GM23338 (cell line): ENCODE results near the gene PBX3. TPM values are rescaled to one million over a fixed set of nuclear protein-coding genes. Genes with fewer than 3 reads are reported as not detected.

Source experiments
- ATAC-seq: fragments of 200-7000 bp; cut with Tn5 transposase; 3 replicates; pipeline ENCODE4 v1.9.1; 2020
- DNase-seq: peaks from one replicate; pipeline ENCODE4 v3.0.0-alpha.2; 2015; ENCODE audit warnings: low spot score
- H2AFZ ChIP-seq: fragments of 200-600 bp; sonication (generic); 2 replicates; pipeline ENCODE4 v1.8.0; 2016; ENCODE audit warnings: antibody characterized with exemption, mild to moderate bottlenecking, moderate library complexity
- H3F3A ChIP-seq: fragments of 200-600 bp; sonication (generic); replicated peaks from 2 replicates; pipeline ENCODE4 v1.8.0; 2017; ENCODE audit warnings: antibody characterized with exemption, mixed run types, low read depth
- H3K27ac ChIP-seq: fragments of 200-600 bp; sonication (generic); 2 replicates; pipeline ENCODE4 v1.6.1; 2016; ENCODE audit warnings: low read depth
- H3K27me3 ChIP-seq: fragments of 200-600 bp; sonication (generic); 2 replicates; pipeline ENCODE4 v1.8.0; 2016; ENCODE audit warnings: mild to moderate bottlenecking, mixed run types, moderate library complexity; ENCODE audit not compliant: insufficient read depth
- H3K36me3 ChIP-seq: fragments of 200-600 bp; sonication (generic); 2 replicates; pipeline ENCODE4 v1.8.0; 2016; ENCODE audit warnings: mild to moderate bottlenecking; ENCODE audit not compliant: insufficient read depth
- H3K4me1 ChIP-seq: fragments of 200-600 bp; sonication (generic); 2 replicates; pipeline ENCODE4 v1.8.0; 2016; ENCODE audit warnings: mild to moderate bottlenecking, moderate library complexity; ENCODE audit not compliant: insufficient read depth
- H3K4me2 ChIP-seq: fragments of 200-600 bp; sonication (generic); 2 replicates; pipeline ENCODE4 v1.7.1; 2017; ENCODE audit warnings: mixed run types
- H3K4me3 ChIP-seq: fragments of 200-600 bp; sonication (generic); 2 replicates; pipeline ENCODE4 v1.6.1; 2016; ENCODE audit warnings: mixed run types
- H3K79me2 ChIP-seq: fragments of 200-600 bp; sonication (generic); replicated peaks from 2 replicates; pipeline ENCODE4 v1.8.0; 2017; ENCODE audit warnings: mild to moderate bottlenecking; ENCODE audit not compliant: insufficient read depth
- H3K9me2 ChIP-seq: fragments of 200-600 bp; sonication (generic); 2 replicates; pipeline ENCODE4 v1.8.0; 2017; ENCODE audit not compliant: insufficient read depth
- H4K20me1 ChIP-seq: fragments of 200-600 bp; sonication (generic); replicated peaks from 2 replicates; pipeline ENCODE4 v1.8.0; 2017; ENCODE audit warnings: mild to moderate bottlenecking; ENCODE audit not compliant: insufficient read depth
- H3K27ac Mint-ChIP-seq: 2 replicates; pipeline ENCODE4 v1.8.0; 2020; ENCODE audit warnings: inconsistent platforms, mild to moderate bottlenecking, moderate library complexity, mixed read lengths
- H3K27me3 Mint-ChIP-seq: 3 replicates; pipeline ENCODE4 v1.8.0; 2022; ENCODE audit warnings: low read depth, mild to moderate bottlenecking, moderate library complexity, mixed read lengths, inconsistent platforms; ENCODE audit not compliant: insufficient read depth, poor library complexity
- H3K36me3 Mint-ChIP-seq: 3 replicates; pipeline ENCODE4 v1.8.0; 2021; ENCODE audit warnings: low read depth, mild to moderate bottlenecking, inconsistent platforms, moderate library complexity, mixed read lengths
- H3K4me1 Mint-ChIP-seq: 3 replicates; pipeline ENCODE4 v1.8.0; 2020; ENCODE audit warnings: mild to moderate bottlenecking, inconsistent platforms, mixed read lengths
- H3K4me3 Mint-ChIP-seq: 3 replicates; pipeline ENCODE4 v1.8.0; 2021; ENCODE audit warnings: moderate library complexity, mild to moderate bottlenecking, inconsistent platforms, mixed read lengths
- H3K9me3 Mint-ChIP-seq: 3 replicates; pipeline ENCODE4 v1.8.0; 2020; ENCODE audit warnings: moderate library complexity, mild to moderate bottlenecking, inconsistent platforms, mixed read lengths
- CREB1 ChIP-seq: fragments of 250-450 bp; sonication (Bioruptor Pico); IDR thresholded peaks from 2 replicates; pipeline ENCODE4 v1.5.0; 2020; ENCODE audit warnings: low read depth, mild to moderate bottlenecking, moderate library complexity
- EZH2 ChIP-seq: fragments of 200-600 bp; sonication (generic); IDR thresholded peaks from one replicate; pipeline ENCODE4 v1.8.0; 2017; ENCODE audit warnings: antibody characterized with exemption, mild to moderate bottlenecking, low read depth; ENCODE audit not compliant: unreplicated experiment
- EZH2phosphoT487 ChIP-seq: fragments of 200-600 bp; sonication (generic); IDR thresholded peaks from one replicate; pipeline ENCODE4 v1.8.1; 2018; ENCODE audit warnings: antibody characterized with exemption; ENCODE audit not compliant: unreplicated experiment
- JUNB ChIP-seq: IDR thresholded peaks from one replicate; pipeline ENCODE4 v1.6.1; 2016; ENCODE audit warnings: antibody characterized with exemption; ENCODE audit not compliant: unreplicated experiment
- NANOG ChIP-seq: IDR thresholded peaks from 2 replicates; pipeline ENCODE4 v1.6.1; 2016; ENCODE audit warnings: antibody characterized with exemption, borderline replicate concordance
- POLR2AphosphoS5 ChIP-seq: IDR thresholded peaks from 2 replicates; pipeline ENCODE4 v1.6.1; 2016; ENCODE audit warnings: antibody characterized with exemption, low read depth
- STAT1 ChIP-seq: IDR thresholded peaks from one replicate; pipeline ENCODE4 v1.6.1; 2016; ENCODE audit warnings: antibody characterized with exemption; ENCODE audit not compliant: unreplicated experiment
- ZNF114 ChIP-seq: fragments of 250-450 bp; sonication (Bioruptor Pico); IDR thresholded peaks from 2 replicates; pipeline ENCODE4 v1.5.0; 2020; ENCODE audit warnings: mild to moderate bottlenecking, moderate library complexity
- ZNF331 ChIP-seq: fragments of 250-450 bp; sonication (Bioruptor Pico); IDR thresholded peaks from 2 replicates; pipeline ENCODE4 v1.5.0; 2020; ENCODE audit warnings: low read depth, mild to moderate bottlenecking, moderate library complexity
- ZNF462 ChIP-seq: fragments of 250-450 bp; sonication (Bioruptor Pico); IDR thresholded peaks from 2 replicates; pipeline ENCODE4 v1.5.0; 2020; ENCODE audit warnings: mild to moderate bottlenecking, moderate library complexity
- polyA plus RNA-seq: library from polyadenylated mRNA; unstranded; fragments of >200 nt; fragmentation: Nextera tagmentation; extraction: Ambion mirVana; gene quantifications from 2 replicates; pipeline ENCODE4 v1.2.1, GENCODE V29; 2016
- total RNA-seq: library from RNA; depleted of rRNA; stranded (reverse); fragments of >200 nt; shearing (Covaris generic); gene quantifications from 2 replicates; pipeline ENCODE4 v1.2.3, GENCODE V29; 2014
- TF ChIP-seq, protein P1 (sequence below): IDR thresholded peaks from one replicate; pipeline ENCODE4 v1.6.1; 2018; ENCODE audit warnings: antibody characterized with exemption; ENCODE audit not compliant: unreplicated experiment
- TF ChIP-seq, protein P2 (sequence below), 2 experiments: fragments of 200-600 bp in 1 of 2; sonication (generic) in 1 of 2; conservative IDR thresholded peaks; 2 replicates each; pipeline versions ENCODE4 v1.5.1 to v1.6.1; 2016 to 2017; ENCODE audit warnings: antibody characterized with exemption in 2 of 2, low read depth in 2 of 2, mild to moderate bottlenecking in 2 of 2, moderate library complexity in 1 of 2
- TF ChIP-seq, protein P3 (sequence below): IDR thresholded peaks from 2 replicates; pipeline ENCODE4 v1.6.1; 2016; ENCODE audit warnings: antibody characterized with exemption

The PBX3 gene
- total and polyA plus RNA-seq, 2 experiments from 2014 or later = 28.9 to 50.5 TPM

- ATAC-seq = no peak
- H3K4me1 ChIP-seq = peaks cover 10% of the 10 kb centered on the region
Observed at GRCh38 chr9:125852386-125852785, 105.2 kb downstream of the PBX3 start.

More at GRCh38 chr9:125852386-125852785, 105.2 kb downstream of the PBX3 start:
- Mint-ChIP-seq H3K27ac (peak overlapping the region; percentile 51; the same call in 1 of the 2 replicates), H3K36me3 (no peaks in the 10 kb centered on the region), H3K9me3 (no peaks in the 10 kb centered on the region), H3K4me1 (peaks cover 21% of the 10 kb centered on the region), H3K4me3 (no peak overlapping the region), H3K27me3 (no peaks in the 10 kb centered on the region)
- H2AFZ ChIP-seq = no peak overlapping the region
- no peak overlapping the region for H3K4me2 ChIP-seq
- H3K27ac ChIP-seq = no peak overlapping the region
- DNase-seq = no peak
- H3F3A ChIP-seq = no peaks in the 10 kb centered on the region
- TF ChIP-seq ZNF462 (CRISPR knock-in tag) (no peak), POLR2AphosphoS5 (no peak), CREB1 (CRISPR knock-in tag) (no peak), STAT1 (no peak), ZNF114 (CRISPR knock-in tag) (no peak), JUNB (no peak), NANOG (no peak), ZNF331 (CRISPR knock-in tag) (no peak), EZH2 (no peak), EZH2phosphoT487 (no peak)
- TF ChIP-seq, protein P1, sequence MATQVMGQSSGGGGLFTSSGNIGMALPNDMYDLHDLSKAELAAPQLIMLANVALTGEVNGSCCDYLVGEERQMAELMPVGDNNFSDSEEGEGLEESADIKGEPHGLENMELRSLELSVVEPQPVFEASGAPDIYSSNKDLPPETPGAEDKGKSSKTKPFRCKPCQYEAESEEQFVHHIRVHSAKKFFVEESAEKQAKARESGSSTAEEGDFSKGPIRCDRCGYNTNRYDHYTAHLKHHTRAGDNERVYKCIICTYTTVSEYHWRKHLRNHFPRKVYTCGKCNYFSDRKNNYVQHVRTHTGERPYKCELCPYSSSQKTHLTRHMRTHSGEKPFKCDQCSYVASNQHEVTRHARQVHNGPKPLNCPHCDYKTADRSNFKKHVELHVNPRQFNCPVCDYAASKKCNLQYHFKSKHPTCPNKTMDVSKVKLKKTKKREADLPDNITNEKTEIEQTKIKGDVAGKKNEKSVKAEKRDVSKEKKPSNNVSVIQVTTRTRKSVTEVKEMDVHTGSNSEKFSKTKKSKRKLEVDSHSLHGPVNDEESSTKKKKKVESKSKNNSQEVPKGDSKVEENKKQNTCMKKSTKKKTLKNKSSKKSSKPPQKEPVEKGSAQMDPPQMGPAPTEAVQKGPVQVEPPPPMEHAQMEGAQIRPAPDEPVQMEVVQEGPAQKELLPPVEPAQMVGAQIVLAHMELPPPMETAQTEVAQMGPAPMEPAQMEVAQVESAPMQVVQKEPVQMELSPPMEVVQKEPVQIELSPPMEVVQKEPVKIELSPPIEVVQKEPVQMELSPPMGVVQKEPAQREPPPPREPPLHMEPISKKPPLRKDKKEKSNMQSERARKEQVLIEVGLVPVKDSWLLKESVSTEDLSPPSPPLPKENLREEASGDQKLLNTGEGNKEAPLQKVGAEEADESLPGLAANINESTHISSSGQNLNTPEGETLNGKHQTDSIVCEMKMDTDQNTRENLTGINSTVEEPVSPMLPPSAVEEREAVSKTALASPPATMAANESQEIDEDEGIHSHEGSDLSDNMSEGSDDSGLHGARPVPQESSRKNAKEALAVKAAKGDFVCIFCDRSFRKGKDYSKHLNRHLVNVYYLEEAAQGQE = no peak
- TF ChIP-seq, protein P2, sequence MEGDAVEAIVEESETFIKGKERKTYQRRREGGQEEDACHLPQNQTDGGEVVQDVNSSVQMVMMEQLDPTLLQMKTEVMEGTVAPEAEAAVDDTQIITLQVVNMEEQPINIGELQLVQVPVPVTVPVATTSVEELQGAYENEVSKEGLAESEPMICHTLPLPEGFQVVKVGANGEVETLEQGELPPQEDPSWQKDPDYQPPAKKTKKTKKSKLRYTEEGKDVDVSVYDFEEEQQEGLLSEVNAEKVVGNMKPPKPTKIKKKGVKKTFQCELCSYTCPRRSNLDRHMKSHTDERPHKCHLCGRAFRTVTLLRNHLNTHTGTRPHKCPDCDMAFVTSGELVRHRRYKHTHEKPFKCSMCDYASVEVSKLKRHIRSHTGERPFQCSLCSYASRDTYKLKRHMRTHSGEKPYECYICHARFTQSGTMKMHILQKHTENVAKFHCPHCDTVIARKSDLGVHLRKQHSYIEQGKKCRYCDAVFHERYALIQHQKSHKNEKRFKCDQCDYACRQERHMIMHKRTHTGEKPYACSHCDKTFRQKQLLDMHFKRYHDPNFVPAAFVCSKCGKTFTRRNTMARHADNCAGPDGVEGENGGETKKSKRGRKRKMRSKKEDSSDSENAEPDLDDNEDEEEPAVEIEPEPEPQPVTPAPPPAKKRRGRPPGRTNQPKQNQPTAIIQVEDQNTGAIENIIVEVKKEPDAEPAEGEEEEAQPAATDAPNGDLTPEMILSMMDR (conservative IDR thresholded peaks at IDR 0.05; ENCODE audit: low read depth in 2 of 2) = no peak
- TF ChIP-seq, protein P3, sequence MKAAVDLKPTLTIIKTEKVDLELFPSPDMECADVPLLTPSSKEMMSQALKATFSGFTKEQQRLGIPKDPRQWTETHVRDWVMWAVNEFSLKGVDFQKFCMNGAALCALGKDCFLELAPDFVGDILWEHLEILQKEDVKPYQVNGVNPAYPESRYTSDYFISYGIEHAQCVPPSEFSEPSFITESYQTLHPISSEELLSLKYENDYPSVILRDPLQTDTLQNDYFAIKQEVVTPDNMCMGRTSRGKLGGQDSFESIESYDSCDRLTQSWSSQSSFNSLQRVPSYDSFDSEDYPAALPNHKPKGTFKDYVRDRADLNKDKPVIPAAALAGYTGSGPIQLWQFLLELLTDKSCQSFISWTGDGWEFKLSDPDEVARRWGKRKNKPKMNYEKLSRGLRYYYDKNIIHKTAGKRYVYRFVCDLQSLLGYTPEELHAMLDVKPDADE = no peak
- H3K36me3 ChIP-seq = no peaks in the 10 kb centered on the region
- peaks cover 7% of the 10 kb centered on the region for H4K20me1 ChIP-seq
- H3K9me2 ChIP-seq = no peaks in the 10 kb centered on the region
- no peaks in the 10 kb centered on the region for H3K27me3 ChIP-seq
- peaks cover 96% of the 10 kb centered on the region for H3K79me2 ChIP-seq
- H3K4me3 ChIP-seq = no peak overlapping the region
